ENCODE measurements around the gene MIEF1.

- no peak for TF ChIP-seq POLR2A (IDR thresholded peaks at IDR 0.05)
- no peak for TF ChIP-seq CTCF (IDR thresholded peaks at IDR 0.05)
Observed at GRCh38 chr22:39546889-39547586, 44.9 kb downstream of the MIEF1 start.
